Transverse colon (tissue), 4 donors: ENCODE measurements around the gene B9D1. TPM values are rescaled to one million over a fixed set of nuclear protein-coding genes. Genes with fewer than 3 reads are reported as not detected.
A peak's percentile ranks its signal among the peaks of the same experiment; 100 is the strongest.

Experiments
- DNase-seq: peaks from one replicate; pipeline ENCODE4 v3.0.0-alpha.2; 2019
- H3K27ac ChIP-seq, 4 donors: fragments of 200-600 bp; sonication (generic); 2 replicates each; pipeline ENCODE4 v1.5.1; 2016 to 2018; ENCODE audit warnings: inconsistent platforms in 4 of 4
- H3K27me3 ChIP-seq: fragments of 200-600 bp; sonication (generic); 2 replicates; pipeline ENCODE4 v1.5.1; 2017; ENCODE audit warnings: inconsistent platforms
- H3K36me3 ChIP-seq, 4 donors: fragments of 200-600 bp; sonication (generic); 2 replicates each; pipeline ENCODE4 v1.5.1; 2017 to 2019; ENCODE audit warnings: inconsistent platforms in 4 of 4
- H3K4me1 ChIP-seq, 4 donors: fragments of 200-600 bp; sonication (generic); 2 replicates each; pipeline ENCODE4 v1.5.1; 2017 to 2020; ENCODE audit warnings: inconsistent platforms in 4 of 4
- H3K4me3 ChIP-seq, 4 donors: fragments of 200-600 bp; sonication (generic); 1 replicate in 1 of 4; 2 replicates in 3 of 4; pipeline versions ENCODE4 v1.5.1 to v1.6.1; 2017 to 2019; ENCODE audit warnings: inconsistent platforms in 4 of 4
- H3K9me3 ChIP-seq, 2 donors: fragments of 200-600 bp; sonication (generic); 2 replicates each; pipeline ENCODE4 v1.5.1; 2017 to 2019; ENCODE audit warnings: inconsistent platforms in 2 of 2
- EP300 ChIP-seq: sonication (generic); formaldehyde crosslinking; IDR thresholded peaks from one replicate; pipeline ENCODE4 v1.6.1; 2017; ENCODE audit warnings: antibody characterized with exemption, low read depth
- POLR2A ChIP-seq: fragments of 450-650 bp; IDR thresholded peaks from one replicate; pipeline ENCODE4 v1.6.1; 2016; ENCODE audit warnings: antibody characterized with exemption, mild to moderate bottlenecking, moderate library complexity
- POLR2AphosphoS5 ChIP-seq, 3 donors: sonication (generic); formaldehyde crosslinking; IDR thresholded peaks; one replicate each; pipeline ENCODE4 v1.6.1; 2016; ENCODE audit warnings: antibody characterized with exemption in 3 of 3
- WGBS, 2 donors: methylation state at CpG; one replicate each; pipeline ENCODE4 v1.1.5; 2018; ENCODE audit warnings: low coverage in 1 of 2; 5-methylcytosine and 5-hydroxymethylcytosine counted together
- in situ Hi-C, 4 donors: fragments of 200-750 bp; cut with MboI; loops; one replicate each; pipeline versions ENCODE4 v1.15.0 to v1.15.1; 2017; ENCODE audit warnings: low sequenced_read_pairs in 3 of 4, low pct_ligation_motif_present in 1 of 4, low pct_unique_long_range_greater_than_20kb in 1 of 4
- intact Hi-C: fragments of 100-400 bp; cut with DNase I; formaldehyde crosslinking; loops from one replicate; pipeline ENCODE4 v1.15.1; 2023; ENCODE audit warnings: low total_unique reads
- total RNA-seq, 4 donors: library from RNA; depleted of rRNA; stranded (reverse); fragments of >200 nt; gene quantifications; one replicate each; pipeline ENCODE4 v1.1.0, GENCODE V29; 2016
- TF ChIP-seq, protein P1 (sequence below), 5 experiments: fragments of 200-600 bp in 3 of 5; fragments of 450-650 bp in 2 of 5; sonication (generic) in 3 of 5; IDR thresholded peaks; 1 replicate in 2 of 5; 2 replicates in 3 of 5; pipeline ENCODE4 v1.5.1; 2016 to 2017; ENCODE audit warnings: antibody characterized with exemption in 5 of 5, inconsistent platforms in 3 of 5, mild to moderate bottlenecking in 2 of 5, moderate library complexity in 1 of 5

B9D1 gene
- total RNA-seq, 4 donors from 2014 or later = 6.0 to 17.6 (median 9.5) TPM

DNA sequence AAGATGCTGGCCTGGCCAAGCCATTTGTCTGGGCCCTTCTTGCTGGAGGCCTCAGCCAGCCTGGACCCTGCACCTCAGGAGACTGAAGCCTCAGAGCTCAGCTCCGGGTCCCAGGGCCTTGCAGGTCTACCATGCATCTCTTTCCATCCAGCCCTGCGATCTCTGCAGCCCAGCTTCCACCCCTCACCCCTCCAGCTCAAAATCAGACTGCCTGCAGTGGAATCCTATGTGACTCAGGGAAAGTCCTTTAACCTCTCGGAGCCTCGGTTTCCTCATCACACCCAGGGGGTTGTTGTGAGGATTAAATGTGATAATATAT lies 2.9 kb upstream of the B9D1 start:
- no peak for DNase-seq
- no peak overlapping the region for H3K4me3 ChIP-seq
- intact Hi-C loops = loop anchor here (5.0 to 10.0 kb wide), 3 partner anchors 72 to 399 kb away; no protein-coding TSS in a partner anchor
- 88 to 94% methylated on average over 2 to 4 of the region's 4 CpGs for WGBS, 2 donors
- no peaks in the 10 kb centered on the region for H3K36me3 ChIP-seq
- no peaks in the 10 kb centered on the region for H3K9me3 ChIP-seq
- no peak overlapping the region for H3K27ac ChIP-seq
- TF ChIP-seq, protein P1, sequence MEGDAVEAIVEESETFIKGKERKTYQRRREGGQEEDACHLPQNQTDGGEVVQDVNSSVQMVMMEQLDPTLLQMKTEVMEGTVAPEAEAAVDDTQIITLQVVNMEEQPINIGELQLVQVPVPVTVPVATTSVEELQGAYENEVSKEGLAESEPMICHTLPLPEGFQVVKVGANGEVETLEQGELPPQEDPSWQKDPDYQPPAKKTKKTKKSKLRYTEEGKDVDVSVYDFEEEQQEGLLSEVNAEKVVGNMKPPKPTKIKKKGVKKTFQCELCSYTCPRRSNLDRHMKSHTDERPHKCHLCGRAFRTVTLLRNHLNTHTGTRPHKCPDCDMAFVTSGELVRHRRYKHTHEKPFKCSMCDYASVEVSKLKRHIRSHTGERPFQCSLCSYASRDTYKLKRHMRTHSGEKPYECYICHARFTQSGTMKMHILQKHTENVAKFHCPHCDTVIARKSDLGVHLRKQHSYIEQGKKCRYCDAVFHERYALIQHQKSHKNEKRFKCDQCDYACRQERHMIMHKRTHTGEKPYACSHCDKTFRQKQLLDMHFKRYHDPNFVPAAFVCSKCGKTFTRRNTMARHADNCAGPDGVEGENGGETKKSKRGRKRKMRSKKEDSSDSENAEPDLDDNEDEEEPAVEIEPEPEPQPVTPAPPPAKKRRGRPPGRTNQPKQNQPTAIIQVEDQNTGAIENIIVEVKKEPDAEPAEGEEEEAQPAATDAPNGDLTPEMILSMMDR (IDR thresholded peaks at IDR 0.05) = no peak
- TF ChIP-seq POLR2A (no peak), EP300 (no peak), POLR2AphosphoS5 (IDR thresholded peaks at IDR 0.05) (no peak)
- in situ Hi-C loops = loop anchor here (5.0 to 25.0 kb wide), 5 partner anchors 79 to 399 kb away; partner anchors contain the start of gene ALDH3A2 (in 1 of the 4)
- no peaks in the 10 kb centered on the region for H3K27me3 ChIP-seq
- H3K4me1 ChIP-seq = peaks cover 11 to 20% (median 15%) of the 10 kb centered on the region in 4 donors

DNA sequence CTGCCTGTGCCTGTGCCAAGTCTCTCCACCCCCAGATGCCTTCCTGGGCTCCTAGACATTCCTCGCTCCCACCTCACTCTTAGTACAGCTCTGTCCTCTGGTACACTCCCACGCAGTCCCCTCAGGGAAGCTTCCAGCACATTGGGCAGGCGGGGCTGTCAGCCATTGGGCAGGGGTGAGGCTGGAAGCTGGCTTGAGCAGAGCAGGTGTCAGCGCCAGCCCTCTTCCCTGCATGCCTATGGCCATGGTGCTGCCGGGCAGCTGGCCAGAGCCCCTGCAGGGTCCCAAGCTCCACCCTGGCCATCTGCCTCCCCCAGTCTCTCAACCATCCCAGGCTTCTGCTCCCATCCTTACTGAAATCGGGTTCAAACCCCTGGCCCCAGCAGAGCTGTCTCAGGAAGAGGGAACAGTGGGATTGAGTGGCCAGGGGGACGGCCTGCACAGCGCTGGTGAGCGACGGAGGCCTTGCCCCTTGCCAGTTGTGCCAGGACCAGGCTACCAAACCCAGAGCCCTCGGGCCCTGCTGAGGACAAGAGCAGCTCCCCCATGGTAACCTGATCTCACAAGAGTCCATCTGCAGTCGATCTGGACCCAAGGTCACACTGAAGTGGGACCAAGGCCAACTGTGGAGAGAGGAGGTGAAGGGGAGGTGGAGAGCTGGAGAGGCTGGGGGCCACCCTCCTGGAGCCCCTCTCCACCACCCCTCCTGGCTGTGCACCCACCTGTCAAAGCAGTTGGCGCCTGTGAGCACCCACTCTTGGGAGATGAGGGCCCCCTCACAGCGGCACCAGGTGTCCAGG lies 2.4 kb upstream of the B9D1 start:
- peaks cover 10 to 17% (median 14%) of the 10 kb centered on the region in 4 donors for H3K4me1 ChIP-seq
- no peak overlapping the region for H3K4me3 ChIP-seq
- no peaks in the 10 kb centered on the region for H3K36me3 ChIP-seq
- H3K27me3 ChIP-seq = no peaks in the 10 kb centered on the region
- intact Hi-C loops = loop anchor here (5.0 to 10.0 kb wide), 3 partner anchors 72 to 400 kb away; no protein-coding TSS in a partner anchor
- H3K27ac ChIP-seq = no peak overlapping the region
- in situ Hi-C loops = loop anchor here (5.0 to 25.0 kb wide), 5 partner anchors 80 to 400 kb away; partner anchors contain the start of gene ALDH3A2 (in 1 of the 4)
- TF ChIP-seq, protein P1 (IDR thresholded peaks at IDR 0.05) = no peak
- TF ChIP-seq POLR2AphosphoS5 (IDR thresholded peaks at IDR 0.05) (no peak), POLR2A (no peak), EP300 (no peak)
- H3K9me3 ChIP-seq = no peaks in the 10 kb centered on the region
- 80% methylated on average over 9 of the region's 14 CpGs; no CpG with 5 or more reads in 1 of the 2 donors for WGBS, 2 donors
- DNase-seq = no peak

DNA sequence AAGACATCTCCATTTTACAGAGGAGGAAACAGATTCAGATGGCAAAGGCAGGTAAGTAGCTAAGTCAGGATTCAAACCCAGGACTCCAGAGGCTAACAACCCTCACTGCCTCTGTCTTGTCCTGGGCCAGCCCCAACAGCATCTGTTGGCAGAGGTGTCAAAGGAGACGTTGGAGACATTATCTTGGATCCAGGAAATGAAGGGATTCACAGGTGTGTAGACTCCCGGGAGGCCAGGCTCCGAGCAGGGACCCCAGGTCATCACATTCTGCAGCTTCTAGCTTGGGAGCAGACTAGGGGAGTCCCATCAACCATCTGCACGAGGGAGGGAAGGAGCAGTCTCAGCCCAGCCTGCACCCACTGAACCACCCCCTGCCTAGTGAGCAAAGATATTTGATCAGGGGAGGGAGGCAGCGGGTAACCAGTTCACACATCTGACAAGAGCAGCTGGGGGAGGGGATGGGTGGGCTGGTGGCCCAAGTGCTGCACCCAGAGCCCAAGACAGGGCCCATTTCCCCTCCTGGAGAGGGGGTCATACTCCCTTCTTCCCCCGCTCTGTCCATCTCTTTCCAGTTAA lies 1.0 kb upstream of the B9D1 start:
- Histone ChIP-seq H3K27me3 (no peaks in the 10 kb centered on the region), H3K36me3 (no peaks in the 10 kb centered on the region), H3K27ac (peak overlapping the region in 1 of 4 donors; percentile 88), H3K4me1 (peaks cover 8 to 14% (median 12%) of the 10 kb centered on the region in 4 donors), H3K4me3 (peak overlapping the region in 1 of 4 donors; percentile 70), H3K9me3 (no peaks in the 10 kb centered on the region)
- 40 to 59% methylated on average over 1 to 5 of the region's 6 CpGs for WGBS, 2 donors
- no peak for DNase-seq
- intact Hi-C loops (loop anchor here (10.0 kb wide), 2 partner anchors 141 to 401 kb away; no protein-coding TSS in a partner anchor), in situ Hi-C loops (loop anchor here (5.0 to 25.0 kb wide), 5 partner anchors 81 to 401 kb away; partner anchors contain the start of gene ALDH3A2 (in 1 of the 4))
- TF ChIP-seq EP300 = no peak
- no peak for TF ChIP-seq POLR2A
- TF ChIP-seq, protein P1 (IDR thresholded peaks at IDR 0.05) = no peak
- TF ChIP-seq POLR2AphosphoS5 (IDR thresholded peaks at IDR 0.05) = no peak

DNA sequence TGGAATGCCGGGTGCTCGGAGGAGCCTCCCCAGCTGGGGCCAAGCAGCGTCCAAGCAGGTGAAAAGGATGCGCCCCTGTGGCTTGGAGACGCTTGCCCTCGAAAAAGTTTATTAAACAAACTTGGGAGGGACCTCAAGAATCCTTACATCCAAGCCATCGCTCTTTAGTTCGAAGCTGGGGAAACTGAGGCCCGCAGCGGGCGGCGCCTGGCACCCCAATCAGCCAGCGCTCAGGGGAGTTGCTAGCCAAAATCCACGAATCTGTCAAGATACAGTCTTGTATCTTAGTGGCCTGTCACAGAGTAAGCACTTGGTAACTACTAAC lies 553 bp upstream of the B9D1 start:
- Histone ChIP-seq H3K27me3 (no peaks in the 10 kb centered on the region), H3K36me3 (no peaks in the 10 kb centered on the region), H3K4me1 (peaks cover 8 to 14% (median 12%) of the 10 kb centered on the region in 4 donors), H3K27ac (peak overlapping the region; percentile 71 to 88 (median 85)), H3K9me3 (no peaks in the 10 kb centered on the region), H3K4me3 (peak overlapping the region in 3 of 4 donors; percentile 61 to 78 (median 70))
- TF ChIP-seq POLR2A = no peak
- TF ChIP-seq, protein P1 (IDR thresholded peaks at IDR 0.05) = no peak
- TF ChIP-seq POLR2AphosphoS5 (IDR thresholded peaks at IDR 0.05) = no peak
- no peak for TF ChIP-seq EP300
- no peak for DNase-seq
- WGBS, 2 donors = 28% methylated on average over 14 of the region's 14 CpGs; no CpG with 5 or more reads in 1 of the 2 donors
- intact Hi-C loops (loop anchor here (10.0 kb wide), 2 partner anchors 142 to 402 kb away; no protein-coding TSS in a partner anchor), in situ Hi-C loops (loop anchor here (5.0 to 25.0 kb wide), 5 partner anchors 82 to 402 kb away; partner anchors contain the start of gene ALDH3A2 (in 1 of the 4))
